Measurements from ENCODE around the gene SCN4B.

DNA sequence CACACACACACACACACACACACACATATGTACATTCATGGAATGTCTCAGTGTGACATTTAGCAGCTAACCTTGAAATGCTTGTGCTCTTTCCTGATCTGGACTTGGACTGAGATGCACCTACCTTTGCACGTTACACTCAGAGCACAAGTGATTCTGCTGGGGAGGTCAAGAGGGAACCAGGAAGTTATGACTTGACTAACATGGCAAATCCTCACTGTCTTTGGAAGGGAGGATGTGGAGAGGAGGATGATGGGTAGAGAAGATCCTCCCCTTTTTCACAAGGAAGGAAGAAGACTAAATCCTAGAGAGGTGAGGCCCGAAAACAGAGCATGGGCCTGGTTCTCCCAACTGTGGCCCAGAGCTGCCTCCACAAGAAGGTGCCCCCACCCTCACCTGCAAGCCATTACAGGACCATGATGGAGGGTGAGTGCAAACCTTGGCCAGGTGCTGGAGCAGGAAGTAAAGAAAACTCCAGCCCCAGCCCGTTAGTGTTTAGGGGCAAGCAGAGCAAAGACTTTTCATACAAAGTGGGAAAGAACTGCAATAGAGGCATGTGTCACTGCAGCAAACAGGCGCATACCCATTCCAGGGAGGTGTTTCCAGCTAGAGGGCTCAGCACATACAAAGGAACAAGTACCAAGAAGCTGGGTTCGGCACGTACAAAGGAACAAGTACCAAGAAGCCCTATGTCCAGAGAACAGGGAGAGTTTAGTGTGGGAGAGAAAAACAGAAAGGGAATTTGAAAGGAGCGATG lies 26.4 kb downstream of the SCN4B start:
- TF ChIP-seq CTCF (IDR thresholded peaks at IDR 0.05) (no peak), EZH2 (IDR thresholded peaks at IDR 0.05) (no peak), EZH2phosphoT487 (IDR thresholded peaks at IDR 0.05) (no peak)

Data from neural progenitor cell (in vitro differentiated cells).